Measurements from ENCODE around the gene USP12.
"Not testable (repeated sequence)": the region's sequence is repeated elsewhere in the genome, so short reads cannot be mapped to it uniquely, and the experiment has no call there.

The USP12 gene
- long read RNA-seq, full-length matches to known transcripts: 1 of 7 reads
- long read RNA-seq, partial matches to known transcripts: 0 of 7 reads
- long read RNA-seq, other reads (novel, unspliced or antisense): 6 of 7 reads

GRCh38 chr13:27171244-27171826, at the start of gene USP12:
USP12 (minus strand) TSS chr13:27171811; CDS start chr13:27171639, 172 bp downstream.
- Histone ChIP-seq H3K27ac (replicated peaks) (peak within 1 kb of the TSS; percentile 83), H3K27me3 (ENCODE audit: insufficient read depth, poor library complexity, severe bottlenecking) (no peaks in the 10 kb centered on the region), H3K4me3 (replicated peaks; ENCODE audit: insufficient read depth, low read length) (peak within 1 kb of the TSS; percentile 72)
- DNase-seq (ENCODE audit: low read depth in 1 of 2, low spot score in 1 of 2): no peak
- TF ChIP-seq REST (IDR thresholded peaks at IDR 0.05; ENCODE audit: insufficient replicate concordance, low read depth): no peak
- no peak for TF ChIP-seq SPI1 (IDR thresholded peaks at IDR 0.05; ENCODE audit: borderline replicate concordance, low read depth)
- TF ChIP-seq CTCF (IDR thresholded peaks at IDR 0.05; ENCODE audit: insufficient read depth, low read length): no peak
- no peak; the same call in 1 of the 2 replicates for TF ChIP-seq POLR2AphosphoS5 (IDR thresholded peaks at IDR 0.05; ENCODE audit: low read depth)
- TF ChIP-seq GABPA (IDR thresholded peaks at IDR 0.05; ENCODE audit: low read depth): no peak

GRCh38 chr13:27219611-27220010, 48.0 kb upstream of the USP12 start:
- H3K27ac ChIP-seq (replicated peaks): peak overlapping the region; percentile 67
- no peak overlapping the region for H3K4me3 ChIP-seq (replicated peaks; ENCODE audit: insufficient read depth, low read length)
- TF ChIP-seq CTCF (IDR thresholded peaks at IDR 0.05; ENCODE audit: insufficient read depth, low read length) (no peak), POLR2AphosphoS5 (IDR thresholded peaks at IDR 0.05; ENCODE audit: low read depth) (no peak), REST (IDR thresholded peaks at IDR 0.05; ENCODE audit: insufficient replicate concordance, low read depth) (no peak), SPI1 (IDR thresholded peaks at IDR 0.05; ENCODE audit: borderline replicate concordance, low read depth) (no peak), GABPA (IDR thresholded peaks at IDR 0.05; ENCODE audit: low read depth) (no peak)
- no peaks in the 10 kb centered on the region for H3K27me3 ChIP-seq (ENCODE audit: insufficient read depth, poor library complexity, severe bottlenecking)
- no peak for DNase-seq (ENCODE audit: low read depth in 1 of 2, low spot score in 1 of 2)

- peak overlapping the region; percentile 67 for H3K27ac ChIP-seq (replicated peaks)
- TF ChIP-seq SPI1 (IDR thresholded peaks at IDR 0.05; ENCODE audit: borderline replicate concordance, low read depth): peak; percentile 58; the same call in 1 of the 2 replicates
- H3K4me3 ChIP-seq (replicated peaks; ENCODE audit: insufficient read depth, low read length); H3K27me3 ChIP-seq (ENCODE audit: insufficient read depth, poor library complexity, severe bottlenecking): not testable (repeated sequence)
- peak in 1 of 2 experiments; percentile 82 for DNase-seq (ENCODE audit: low read depth in 1 of 2, low spot score in 1 of 2)
These were observed 47.2 kb upstream of the USP12 start for GRCh38 chr13:27218861-27219260.

- H3K27ac ChIP-seq (replicated peaks): peak overlapping the region; percentile 67
- H3K4me3 ChIP-seq (replicated peaks; ENCODE audit: insufficient read depth, low read length); H3K27me3 ChIP-seq (ENCODE audit: insufficient read depth, poor library complexity, severe bottlenecking): not testable (repeated sequence)
- DNase-seq (ENCODE audit: low read depth in 1 of 2, low spot score in 1 of 2): peak in 1 of 2 experiments; percentile 68
- TF ChIP-seq SPI1 (IDR thresholded peaks at IDR 0.05; ENCODE audit: borderline replicate concordance, low read depth): peak; percentile 45; the same call in 1 of the 2 replicates
These were observed 46.2 kb upstream of the USP12 start for GRCh38 chr13:27217791-27218190.

- peak overlapping the region; percentile 56 for H3K27ac ChIP-seq (replicated peaks)
- not testable (repeated sequence) for H3K27me3 ChIP-seq (ENCODE audit: insufficient read depth, poor library complexity, severe bottlenecking)
- TF ChIP-seq SPI1 (IDR thresholded peaks at IDR 0.05; ENCODE audit: borderline replicate concordance, low read depth): peak; percentile 41; the same call in 1 of the 2 replicates
- peak overlapping the region; percentile 74 for H3K4me3 ChIP-seq (replicated peaks; ENCODE audit: insufficient read depth, low read length)
- peak; percentile 31 to 81 for DNase-seq (ENCODE audit: low read depth in 1 of 2, low spot score in 1 of 2)
These were observed 41.8 kb upstream of the USP12 start for GRCh38 chr13:27213386-27213785.

Measured in HL-60 (cell line).